DMS 273 treated with DMSO at 0.1 percent for 48 hours (cell line): ENCODE measurements around the gene AMER1.
"Not testable (repeated sequence)": the region's sequence is repeated elsewhere in the genome, so short reads cannot be mapped to it uniquely, and the experiment has no call there.

Experiments used
- DNase-seq: peaks from one replicate; lab custom pipeline; 2025; lab: John Stamatoyannopoulos, UW

Gene AMER1

DNA sequence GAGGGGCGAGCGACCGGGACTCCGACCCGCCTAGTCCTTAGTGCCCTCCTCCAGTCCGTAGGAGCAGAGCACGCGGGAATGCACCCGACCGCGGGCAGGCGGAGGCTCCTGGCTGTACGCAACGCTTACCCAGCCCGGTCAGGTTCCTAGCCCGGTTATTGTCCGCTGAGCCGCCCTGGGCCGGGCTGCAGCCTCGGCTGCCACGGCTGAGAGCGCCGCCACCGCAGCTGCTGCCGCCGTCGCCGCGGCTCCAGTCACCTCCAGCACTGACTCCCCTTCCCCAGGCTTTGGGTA is at the start of gene AMER1:
AMER1 (minus strand) TSS at position 268 of the 294 bp plus-strand sequence. CDS start 12,422 bp downstream, outside the sequence.
- DNase-seq = no peak

DNA sequence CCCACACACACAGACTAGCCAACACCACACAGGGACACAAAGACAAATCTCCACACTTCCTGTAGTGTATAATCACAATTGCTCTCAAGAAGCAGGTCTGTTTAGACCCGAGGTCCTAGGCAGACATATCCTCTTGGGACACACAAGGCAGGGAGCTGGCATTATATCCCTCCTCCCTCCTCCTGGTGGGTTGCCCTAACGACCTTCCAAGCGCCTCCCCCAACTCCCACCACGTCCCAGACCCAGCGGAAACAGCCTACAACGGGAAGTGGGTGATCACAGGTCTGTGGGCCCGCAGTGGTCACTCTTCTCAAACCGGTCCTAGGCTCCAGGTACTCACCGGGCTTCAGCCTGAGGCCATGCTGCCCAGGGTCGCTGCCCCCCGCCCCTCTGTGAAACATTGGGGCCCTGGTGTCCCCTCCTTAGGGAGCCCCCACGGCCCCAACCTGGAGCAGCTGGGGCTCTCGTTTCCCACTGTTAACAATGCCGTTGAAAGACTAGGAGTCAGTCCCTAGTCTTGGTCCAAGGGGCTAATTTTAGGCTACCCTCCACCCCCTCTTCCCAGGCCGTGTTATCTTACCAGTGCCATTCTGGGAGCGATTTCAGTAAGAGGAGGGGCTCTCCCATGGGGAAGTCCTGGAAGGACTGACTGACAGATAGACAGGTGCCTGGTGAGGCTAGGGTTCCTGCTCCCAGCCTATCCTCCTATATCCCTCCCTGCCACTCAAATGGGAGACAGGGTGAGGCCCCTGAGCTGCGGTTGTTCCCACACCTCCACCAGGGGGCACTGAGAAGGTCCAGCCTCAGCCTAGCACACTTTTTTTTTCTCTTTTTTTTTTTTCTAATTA is 24.8 kb upstream of the AMER1 start, which contains the start of gene ASB12:
ASB12 (minus strand) TSS at position 485 of the 848 bp plus-strand sequence. CDS start 4,957 bp downstream, outside the sequence.
- no peak for DNase-seq

DNA sequence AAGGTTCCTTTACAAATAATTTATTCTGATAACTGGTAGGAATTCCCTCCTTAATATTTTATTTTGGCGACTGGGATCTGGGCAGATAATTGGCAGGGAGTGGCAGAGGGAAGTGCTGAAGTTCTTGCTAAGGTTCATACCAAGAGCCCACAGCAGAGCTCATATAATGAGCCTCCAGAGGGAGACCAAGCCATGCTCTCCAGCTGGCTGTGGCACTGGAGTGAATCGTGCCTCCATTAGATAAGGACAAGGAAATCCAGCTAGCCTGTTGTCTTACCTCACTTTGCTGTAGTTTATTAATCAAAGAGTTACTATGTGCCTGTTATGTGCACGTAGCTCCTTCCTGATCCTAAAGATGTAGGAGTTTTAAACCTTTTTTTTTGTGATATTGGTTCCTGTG is 23.6 kb upstream of the AMER1 start:
- no peak for DNase-seq

DNA sequence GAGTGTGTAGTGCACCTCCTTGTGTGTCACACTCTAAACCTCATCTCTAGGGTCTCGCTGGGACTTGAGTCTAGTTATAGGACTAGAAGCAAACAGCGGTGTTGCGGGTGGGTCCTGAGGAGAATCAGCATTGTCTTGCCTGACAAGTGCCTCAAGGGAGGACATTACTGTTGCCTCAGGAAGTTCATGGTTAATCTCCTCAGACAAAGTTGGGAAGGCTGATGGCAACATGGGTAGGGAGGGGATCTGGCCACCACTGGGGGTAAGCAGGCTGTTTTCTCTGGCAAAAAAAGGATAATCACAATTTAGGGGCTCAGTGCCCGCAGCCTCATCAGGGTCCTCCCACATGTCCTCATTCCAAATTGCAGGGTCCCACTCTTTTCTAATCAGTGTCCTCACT is 12.5 kb upstream of the AMER1 start:
- no peak for DNase-seq

DNA sequence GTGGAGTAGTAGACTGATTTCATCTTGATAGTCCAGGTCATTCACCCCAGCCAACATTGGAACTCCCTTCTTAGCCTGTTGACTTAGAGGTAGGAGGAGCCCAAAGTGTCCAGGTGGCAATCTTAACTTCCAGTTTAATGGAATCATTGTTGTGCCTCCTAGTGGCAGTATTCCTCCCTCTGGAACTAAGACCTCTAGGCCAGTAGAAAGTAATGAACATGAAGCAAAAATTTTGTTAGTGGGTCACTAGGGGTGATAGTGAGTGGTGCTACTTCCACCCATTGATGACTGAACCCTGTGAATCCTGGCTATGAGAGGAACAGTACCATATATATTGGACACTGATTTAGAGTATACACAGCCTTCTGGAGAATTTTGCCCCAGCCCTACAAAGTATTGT is 8.5 kb upstream of the AMER1 start:
- not testable (repeated sequence) for DNase-seq

DNA sequence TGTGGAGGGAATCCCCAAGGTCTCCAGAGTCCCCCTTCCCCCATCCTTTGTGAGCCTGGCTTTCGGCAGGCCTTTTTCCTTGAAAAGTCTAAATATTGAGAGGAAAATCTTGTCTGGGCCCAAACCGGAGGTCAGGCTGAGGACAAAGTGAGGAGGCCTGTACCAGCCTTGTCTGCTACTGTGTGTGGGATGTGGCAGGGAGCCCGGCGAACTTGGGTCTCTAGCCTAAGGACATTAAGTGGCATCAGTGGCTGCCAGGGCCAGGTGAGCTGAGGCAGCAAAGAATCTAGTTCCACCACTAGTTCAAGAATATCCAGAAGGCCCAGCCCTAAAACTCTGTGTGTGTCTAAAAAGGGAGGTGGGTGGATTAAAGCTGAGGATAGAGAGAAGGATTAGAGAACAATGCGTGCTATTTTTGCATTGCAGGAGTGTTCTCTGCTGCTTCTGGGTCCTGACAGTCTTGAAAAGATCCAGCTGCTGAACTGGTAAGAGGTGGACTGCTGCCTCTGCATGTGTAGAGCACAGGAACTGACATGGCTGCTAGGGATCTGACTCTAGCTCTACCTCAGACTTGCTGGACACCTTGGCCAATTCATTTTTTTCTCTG is 1.2 kb upstream of the AMER1 start:
- no peak for DNase-seq

DNA sequence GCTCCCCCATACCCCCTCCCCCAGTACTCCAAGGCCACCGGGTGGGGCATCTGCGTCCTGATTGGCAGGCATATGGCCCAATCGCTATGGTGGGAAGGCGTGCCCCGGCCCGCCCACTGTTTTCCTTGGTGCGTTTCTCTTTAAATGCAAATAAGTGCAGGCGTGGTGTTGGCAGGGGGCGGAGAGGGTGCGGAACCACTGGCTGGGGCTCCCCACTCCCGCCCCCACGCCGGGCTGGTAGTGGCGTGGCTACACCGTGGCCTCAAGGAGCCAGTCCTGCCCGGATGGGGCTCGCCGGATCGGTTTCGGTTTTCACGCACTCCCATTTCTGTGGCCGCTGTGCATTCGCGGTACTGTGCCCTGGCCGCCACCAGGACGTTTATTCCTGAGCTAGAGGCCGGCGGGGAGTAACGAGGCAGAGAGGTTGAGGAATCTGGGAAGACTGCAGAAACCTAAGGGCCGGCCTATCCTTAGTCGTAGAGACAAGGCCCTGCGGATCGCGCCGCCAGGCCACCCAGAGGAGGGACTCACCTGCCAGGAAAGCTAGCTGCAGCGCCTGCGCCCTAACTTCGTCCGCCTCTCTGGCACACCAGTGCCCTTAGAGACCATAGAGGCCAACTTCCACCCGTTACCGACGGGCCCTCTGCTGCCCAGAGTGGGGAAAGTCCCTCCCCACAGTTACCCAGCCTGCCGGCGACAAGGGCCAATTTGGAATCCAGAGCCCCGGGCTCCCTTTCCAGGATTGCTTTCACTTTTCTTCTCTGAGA is 410 bp upstream of the AMER1 start:
- peak; percentile 81 for DNase-seq

DNA sequence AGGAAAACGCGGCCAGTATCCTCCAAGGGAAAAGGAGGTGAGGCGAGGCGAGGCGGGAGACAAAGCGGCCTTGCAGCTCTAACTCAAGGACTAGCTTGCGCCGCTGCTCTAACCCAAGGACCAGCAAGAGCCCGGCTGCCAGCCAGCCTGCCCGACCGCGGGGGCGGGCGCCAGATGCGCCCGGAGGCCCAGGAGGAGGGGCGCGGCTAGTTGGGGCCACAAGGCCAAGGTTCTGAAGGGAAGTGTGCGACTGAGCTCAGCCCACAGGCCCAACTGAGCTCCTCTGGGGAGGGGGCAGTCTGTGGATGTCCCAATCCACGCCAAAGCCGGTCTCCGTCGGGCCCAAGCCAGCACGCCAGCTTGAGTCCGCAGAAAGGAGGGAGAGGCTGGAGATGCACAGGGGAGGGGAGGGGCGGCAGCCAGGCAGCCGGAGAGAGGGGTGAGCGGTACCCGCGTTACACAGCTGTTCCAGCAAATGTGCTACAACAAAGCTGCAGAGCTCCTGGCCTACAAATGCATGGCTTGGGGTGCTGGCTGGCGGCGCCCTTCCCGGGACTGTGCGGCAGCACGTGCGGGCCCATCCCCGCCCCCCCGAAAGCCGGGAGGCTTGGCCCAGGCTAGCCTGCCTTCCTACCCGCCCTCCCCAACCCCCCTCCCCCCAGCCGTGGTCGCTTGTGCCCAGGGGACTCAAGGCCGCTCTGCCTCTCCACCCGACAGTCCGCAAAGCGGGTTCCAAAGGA is 637 bp downstream of the AMER1 start:
- peak; percentile 39 for DNase-seq

DNA sequence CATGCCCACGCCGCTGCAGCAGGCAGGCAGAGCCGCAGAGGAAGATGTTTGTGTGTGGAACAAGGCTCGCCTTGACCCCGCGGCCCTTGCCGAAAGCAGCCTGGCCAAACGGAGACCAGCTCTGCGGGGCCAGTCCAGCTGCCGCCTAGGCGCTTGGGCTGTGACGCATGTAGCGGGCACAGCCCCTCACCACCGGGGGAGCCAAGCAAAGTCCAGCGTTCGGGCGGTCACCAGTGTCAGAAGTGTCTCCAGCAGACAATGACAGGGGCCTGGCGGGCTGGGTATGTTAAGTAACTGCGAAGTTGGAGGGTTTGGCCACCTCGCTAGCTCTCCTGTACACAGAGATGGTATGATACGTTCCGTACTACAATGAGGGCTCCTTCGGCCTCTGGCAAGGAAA is 1.3 kb downstream of the AMER1 start:
- DNase-seq = no peak

DNA sequence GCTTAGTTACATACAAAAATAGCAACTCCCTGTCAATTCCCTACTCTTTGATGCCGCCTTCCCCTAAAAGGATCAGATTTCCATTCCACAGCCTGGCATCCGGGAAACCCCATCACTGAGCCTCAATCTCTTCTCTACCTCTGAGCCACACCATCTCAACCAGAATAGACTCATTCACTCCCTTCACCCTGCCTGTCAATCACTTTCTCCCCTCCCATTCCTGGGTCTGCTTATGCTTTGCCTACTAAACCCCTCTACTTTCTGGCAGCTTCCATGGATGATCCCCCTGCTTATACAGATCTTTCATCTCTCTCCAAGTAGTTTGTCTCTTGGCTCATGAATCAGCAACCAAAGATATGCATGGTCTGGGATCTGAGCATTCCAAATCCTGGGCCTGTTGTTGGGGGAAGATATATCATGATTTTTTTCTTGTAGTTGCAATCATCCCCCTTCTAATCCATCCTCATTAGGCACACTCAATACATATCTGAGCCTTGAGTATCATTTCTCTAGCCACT is 2.6 kb downstream of the AMER1 start:
- DNase-seq = no peak

DNA sequence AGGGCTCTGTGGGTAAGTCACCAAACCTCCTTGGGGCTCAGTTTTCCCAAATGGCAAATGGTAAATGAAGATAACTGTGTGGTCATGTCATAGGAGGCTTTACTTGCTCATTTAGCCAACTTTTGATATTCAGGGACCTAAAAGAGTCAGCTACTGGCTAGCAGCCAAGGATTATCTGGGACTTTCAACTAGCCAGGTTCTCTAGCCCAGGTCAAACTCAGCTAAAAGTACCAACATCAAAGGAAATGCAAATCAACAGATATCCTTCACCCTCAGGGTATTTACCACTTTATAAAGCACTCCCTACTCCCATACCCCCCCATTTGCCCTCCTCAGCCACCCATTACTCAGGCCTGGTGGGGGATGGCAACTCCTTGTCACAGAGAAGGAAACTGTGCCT is 7.5 kb downstream of the AMER1 start:
- DNase-seq = no peak

DNA sequence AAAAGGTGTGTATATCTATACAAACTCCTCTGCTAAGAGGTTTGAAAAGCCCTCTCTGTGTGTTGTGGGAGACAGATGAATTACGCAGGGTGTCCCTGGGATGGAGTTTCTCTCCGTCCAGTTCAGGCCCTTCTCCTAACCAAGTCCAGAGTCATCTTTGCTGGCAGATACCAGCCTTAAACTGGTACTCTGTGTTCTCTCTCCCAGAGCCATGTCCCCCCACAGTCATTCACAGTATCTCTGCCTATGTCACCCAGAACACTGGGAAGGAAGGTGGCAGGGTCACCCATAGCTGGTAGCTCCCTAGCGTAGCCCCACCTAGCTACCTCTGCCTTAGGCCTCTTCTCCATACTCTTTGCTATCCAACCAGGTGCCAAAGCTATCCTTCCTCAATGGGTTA is 8.9 kb downstream of the AMER1 start:
- no peak for DNase-seq

DNA sequence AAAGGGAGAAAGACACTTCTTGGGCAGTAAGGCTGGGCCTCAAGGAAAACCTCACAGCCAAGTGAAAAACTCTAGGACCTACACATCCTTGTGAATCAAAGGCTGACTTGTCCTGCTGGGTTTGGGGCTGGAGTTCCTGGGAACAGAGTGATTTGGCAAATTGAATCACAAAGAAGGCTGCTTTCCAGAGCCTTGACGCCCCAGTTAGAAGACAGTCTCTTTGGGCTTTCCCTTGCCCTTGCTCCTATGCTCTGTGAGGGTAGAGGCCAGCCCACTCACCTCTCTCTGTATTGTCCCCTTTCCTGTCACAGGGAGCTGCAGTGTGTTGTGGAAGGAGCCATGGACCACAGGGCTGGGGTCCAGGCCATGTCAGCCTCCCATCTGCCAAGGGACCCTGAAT is 9.6 kb downstream of the AMER1 start:
- DNase-seq = no peak

DNA sequence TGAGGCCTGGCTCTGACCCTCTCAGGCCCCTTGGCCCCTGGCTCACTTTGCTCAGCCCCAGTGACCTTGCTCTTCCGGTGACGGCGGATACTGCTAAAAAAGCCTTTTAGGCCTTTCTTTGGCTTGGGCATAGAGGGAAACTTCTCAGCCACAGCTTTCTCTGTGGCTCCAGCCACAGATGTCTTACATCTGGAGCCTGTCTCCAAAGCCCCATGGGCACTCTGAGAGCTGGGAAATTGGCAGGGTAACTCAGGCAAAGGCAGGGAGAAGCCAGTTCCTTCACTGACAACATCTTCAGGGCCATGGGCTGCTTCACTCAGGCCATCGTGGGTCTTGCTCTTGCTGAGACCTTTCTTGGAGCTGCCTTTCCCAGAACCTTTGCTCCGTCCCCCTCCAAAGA is 12.8 kb downstream of the AMER1 start:
- DNase-seq = no peak

DNA sequence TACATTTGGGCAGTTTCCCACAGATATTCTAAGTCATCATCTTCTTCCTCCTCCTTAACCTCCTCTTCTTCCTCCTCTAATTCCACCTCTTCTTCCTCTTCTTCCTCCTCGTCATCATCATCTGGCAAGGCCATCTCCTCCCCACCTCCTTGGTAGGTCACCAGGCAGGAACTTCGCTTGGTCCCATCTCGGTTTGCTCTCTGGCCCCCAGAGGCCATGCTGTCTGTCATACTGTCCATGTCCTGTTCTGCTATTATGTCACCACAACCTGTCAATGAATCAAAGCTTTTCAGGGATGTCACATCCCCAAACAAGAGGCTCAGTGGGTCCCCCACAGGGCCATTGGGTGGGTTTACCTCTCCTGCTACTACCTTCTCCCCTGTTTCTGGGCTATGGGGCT is 13.5 kb downstream of the AMER1 start:
- no peak for DNase-seq

DNA sequence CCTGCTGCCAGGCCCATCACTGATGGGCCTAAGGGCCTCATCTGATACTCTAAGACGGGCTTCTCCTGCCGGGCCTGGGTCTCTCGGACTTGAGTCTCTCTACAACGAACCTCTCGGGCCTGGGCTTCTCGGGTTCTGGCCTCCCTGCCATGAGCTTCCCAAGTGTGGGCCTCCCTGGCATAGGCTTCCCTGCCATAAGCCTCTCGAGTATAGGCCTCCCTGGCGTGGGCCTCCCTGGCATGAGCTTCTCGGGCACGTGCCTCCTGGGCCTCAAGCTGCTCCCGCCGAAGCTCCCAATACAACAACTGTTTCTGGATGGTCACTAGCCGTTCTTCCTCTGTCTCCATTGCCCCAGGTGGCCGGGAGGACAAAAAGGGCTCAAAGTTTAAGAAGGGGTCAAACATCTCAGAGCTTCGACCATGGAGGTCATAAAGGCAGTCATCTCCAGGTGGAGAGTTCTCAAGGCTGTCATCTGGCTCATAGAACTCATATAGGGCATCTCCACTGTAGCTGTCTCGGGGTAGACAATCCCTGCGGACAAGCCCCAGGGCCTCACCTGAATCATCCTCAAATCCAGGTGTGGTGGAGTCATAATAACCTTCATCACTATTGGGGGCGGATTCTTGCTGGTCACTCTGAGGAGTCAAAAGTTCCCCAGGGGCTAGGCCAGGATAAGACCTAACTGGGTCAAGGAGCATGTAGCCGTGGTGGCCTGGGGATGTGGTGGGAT is 14.1 kb downstream of the AMER1 start:
- DNase-seq = no peak

DNA sequence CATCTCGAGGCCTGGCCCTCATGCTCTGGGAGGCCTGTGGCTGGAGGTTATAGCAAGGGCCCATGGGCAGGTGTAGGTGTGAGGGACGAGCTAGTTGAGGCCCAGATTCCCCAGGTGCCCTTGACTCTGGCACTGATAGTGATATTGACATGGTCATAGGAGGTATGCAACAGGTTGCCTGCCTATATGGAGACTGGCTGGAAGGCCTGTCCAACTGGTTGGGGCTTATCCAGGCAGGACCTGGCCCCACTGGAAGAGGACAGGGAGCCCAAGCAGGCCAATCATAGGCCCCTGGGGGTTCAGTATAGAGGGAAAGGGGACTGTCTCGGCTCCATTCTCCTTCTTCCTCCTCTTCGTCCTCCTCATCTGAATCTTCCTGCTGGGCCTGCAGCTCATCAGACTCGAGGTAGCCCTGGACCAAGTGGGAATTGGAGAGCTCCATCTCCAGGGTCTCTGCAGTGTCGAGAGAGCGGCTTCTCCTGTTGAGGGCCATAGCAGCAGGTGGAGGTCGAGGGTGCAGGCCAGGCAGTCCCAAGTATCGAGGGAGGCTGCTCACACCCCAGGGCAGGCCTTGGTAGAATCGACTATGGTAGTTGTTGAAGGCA is 15.3 kb downstream of the AMER1 start:
- DNase-seq = no peak

DNA sequence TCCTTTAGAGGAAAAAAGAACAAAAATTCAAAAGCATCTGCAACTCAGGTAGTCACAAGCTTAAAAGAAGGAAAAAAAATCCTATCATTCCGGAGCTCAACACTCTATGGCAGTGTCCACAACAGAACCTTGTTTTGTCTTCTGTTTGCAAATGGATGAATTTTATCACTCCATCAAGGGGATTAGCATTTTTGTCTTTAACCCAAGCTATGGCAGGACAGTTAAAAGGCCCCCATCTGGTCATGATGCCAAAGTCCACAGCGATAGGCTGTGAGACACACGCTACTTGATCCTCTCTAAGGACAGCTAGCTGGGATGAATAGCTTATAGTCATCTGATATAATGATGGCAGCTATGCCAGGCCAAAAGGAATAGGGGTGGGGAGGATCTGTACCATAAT is 16.6 kb downstream of the AMER1 start:
- no peak for DNase-seq

DNA sequence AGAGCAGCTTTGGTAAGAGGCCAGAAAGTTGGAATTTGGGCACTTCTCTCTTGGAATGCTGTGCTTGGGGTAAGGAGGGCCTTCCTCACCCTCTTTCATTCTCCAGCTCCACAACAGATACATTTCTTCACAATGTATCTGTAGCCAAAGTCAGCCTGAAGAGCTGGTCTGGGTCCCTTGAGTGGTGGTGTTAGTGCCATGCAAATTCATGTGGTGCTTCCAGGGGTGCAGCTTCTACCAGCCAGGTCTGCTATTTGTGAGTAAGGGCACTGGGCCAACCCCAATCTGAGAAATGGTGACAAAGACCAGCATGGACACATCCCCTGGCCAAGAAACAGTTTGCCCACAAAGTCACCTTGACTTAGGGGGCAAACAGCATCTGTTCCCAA is 17.8 kb downstream of the AMER1 start:
- no peak for DNase-seq

DNA sequence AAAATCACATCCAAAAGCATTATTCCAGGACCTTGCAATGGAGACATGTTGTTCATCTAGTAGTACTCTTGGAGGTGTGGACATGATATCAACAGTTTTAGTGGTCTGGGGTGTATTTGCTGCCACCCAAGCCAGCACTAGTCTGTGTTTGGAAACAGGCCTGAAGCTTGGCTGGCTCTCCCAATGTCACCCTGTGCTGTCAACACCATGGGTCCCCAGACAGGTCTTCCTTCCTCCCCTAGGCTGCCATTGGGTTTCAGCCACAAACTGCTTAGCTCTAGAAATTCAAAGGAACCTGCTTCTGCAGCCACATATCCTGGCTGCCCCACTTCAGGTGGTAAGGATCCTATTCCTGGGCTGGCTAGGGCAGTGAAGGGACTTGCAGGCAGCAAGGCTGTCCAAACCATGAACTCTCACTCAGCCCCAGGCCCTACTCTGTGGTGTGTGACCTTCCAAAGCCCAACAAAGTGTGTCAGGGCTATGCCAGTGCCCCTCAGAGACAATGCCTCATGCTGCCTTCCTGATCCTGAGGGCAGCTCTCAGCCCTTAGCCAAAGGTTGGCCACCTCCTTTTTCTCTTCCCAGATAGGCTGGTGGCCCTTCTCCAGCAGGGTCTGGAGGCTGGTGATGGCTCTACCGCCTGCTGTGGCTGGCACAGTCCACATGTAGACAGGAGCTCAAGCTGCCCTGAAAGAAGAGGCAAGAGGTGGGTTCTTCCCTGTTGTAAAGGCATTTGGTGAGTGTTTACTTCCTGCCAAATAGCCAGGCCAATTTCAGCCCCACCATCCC is 18.3 kb downstream of the AMER1 start:
- DNase-seq = no peak
